Embryonic facial prominence (tissue), 1 donor: ENCODE results near the gene SMCR8.
A peak's percentile ranks its signal among the peaks of the same experiment; 100 is the strongest.
"Not testable (repeated sequence)": the region's sequence is repeated elsewhere in the genome, so short reads cannot be mapped to it uniquely, and the experiment has no call there.

ENCODE experiments used
- DNase-seq: peaks from one replicate; pipeline ENCODE4 v3.0.0-alpha.2; 2016; ENCODE audit errors: extremely low spot score

The SMCR8 gene

DNA sequence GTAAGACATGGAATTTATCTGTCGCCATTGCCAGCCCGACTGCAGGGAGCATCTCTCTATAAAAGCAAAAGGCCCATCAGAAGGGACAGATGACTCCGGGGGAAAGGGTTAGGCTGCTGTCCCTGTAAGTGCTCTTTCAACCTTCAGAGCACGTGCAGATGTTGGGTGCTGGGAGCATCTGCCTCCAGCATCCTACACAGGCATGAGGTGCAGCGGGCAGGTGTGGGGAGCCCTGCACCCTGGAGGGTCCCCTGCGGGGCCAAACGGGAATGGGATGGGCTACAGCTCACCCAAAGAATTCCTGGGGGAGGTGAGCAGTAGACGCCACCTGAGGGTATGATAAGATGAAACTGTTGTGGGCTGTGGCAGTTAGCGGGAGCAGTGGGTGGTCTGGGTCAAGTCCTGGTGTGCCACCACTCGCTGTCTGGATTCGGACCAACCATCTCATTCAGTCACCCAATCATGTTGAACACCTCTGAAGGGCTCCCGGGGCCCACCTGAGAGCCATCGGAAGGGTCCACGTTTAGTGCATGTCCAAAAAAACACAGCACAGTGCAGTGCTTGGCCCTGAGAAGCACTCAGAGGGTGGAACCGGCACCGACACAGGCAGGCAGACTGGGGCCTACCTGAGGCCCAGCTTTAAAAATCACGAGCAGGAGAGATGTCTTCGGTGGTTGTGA lies 3.8 kb downstream of the SMCR8 start:
- no peak for DNase-seq

GRCh38 chr17:18319604-18320256 lies 4.6 kb downstream of the SMCR8 start:
- DNase-seq = peak; percentile 18

GRCh38 chr17:18320301-18320700 lies 5.2 kb downstream of the SMCR8 start:
- no peak for DNase-seq

DNA sequence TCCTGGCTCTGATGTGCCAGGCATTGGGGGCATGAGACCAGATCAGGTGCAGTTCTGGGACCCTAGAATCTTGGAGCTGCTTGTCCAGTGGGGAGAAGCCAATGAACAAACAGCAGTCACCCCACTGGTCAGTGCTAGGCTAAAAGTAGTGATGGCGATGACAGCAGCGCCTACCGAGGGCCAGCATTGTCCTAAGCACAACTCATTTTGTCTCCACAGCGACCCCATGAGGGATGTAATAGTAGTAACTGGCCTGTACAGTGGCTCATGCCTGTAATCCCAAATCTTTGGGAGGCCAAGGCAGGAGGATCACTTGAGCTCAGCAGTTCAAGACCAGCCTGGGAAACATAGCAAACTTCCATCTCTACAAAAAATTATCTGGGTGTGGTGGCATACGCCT lies 6.2 kb downstream of the SMCR8 start:
- DNase-seq = no peak

- DNase-seq = no peak
Observed at GRCh38 chr17:18322522-18322921, 7.4 kb downstream of the SMCR8 start.

DNA sequence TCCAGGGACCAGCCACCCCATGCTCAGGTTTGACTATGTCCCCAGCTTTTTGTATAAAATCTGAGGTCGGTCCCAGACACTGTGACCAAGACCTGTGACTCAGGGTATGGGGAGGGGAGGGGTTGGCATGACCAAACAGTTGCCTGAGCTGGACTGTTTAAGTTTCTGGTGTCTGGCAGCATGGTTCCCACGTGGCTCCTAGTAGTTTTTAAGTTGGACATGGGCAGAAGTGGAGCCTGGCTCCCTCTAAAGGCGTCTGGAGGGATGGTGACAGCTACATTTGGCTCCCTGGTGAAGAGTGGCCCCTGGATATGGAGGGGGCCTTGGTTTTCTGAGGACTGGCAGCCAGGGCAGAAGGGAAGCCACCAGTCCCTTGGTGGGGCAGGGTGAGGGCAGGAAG lies 7.9 kb downstream of the SMCR8 start:
- no peak for DNase-seq

DNA sequence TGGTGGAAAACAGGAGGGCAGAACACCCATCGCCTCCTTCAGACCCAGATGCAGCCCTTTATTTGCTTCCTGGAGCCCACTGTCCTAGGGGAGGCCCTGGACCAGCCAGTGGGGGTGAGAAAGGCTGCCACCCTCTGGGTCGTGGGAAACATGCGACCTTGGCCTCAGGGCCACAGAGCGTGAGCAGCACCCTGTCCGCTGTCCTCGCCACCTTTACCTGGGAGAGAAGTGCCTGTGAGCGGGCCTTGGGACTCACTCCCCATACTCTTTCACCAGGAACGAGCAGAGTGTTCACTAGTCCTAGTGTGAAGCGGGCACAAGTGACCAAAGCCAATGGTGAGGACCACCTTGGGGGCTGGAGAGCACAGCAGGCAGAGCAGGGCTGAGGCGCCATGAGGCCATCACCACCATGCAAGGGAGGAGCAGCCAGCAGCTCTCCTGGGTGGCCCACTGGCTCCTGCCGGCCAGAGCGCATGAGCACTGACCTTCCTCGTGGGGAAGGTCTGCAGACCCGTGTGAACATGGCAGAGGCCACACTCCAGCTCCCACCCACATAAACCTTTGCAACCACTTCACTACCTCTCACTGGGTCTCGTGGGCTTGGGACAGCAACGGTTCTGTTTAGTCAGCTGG lies 8.5 kb downstream of the SMCR8 start:
- no peak for DNase-seq

GRCh38 chr17:18324140-18325050 lies 9.3 kb downstream of the SMCR8 start:
- DNase-seq = no peak

- DNase-seq = no peak
Observed at GRCh38 chr17:18326039-18326438, 10.9 kb downstream of the SMCR8 start.

- no peak for DNase-seq
Observed at GRCh38 chr17:18326572-18326971, 11.5 kb downstream of the SMCR8 start.

DNA sequence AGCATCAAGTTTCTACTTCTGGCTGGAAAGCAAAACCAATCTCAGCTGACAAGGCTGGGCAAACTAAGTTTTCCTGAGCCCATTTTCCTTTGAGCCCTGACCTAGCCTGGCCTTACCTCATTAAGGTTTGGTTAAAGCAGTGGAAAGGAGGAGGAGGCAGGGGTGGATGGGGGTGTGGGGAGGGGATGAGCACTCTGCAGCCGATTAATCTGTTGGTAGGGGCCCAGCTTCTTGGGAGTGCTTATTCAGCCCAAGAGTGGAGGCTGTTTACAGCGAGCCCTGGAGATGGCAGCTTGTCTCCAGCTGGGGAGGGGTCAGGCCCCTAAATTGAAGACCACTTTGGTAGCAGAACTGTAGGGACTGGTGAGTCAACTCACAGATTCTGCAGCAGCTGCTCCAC lies 12.0 kb downstream of the SMCR8 start:
- no peak for DNase-seq

GRCh38 chr17:18327556-18327955 lies 12.5 kb downstream of the SMCR8 start:
- DNase-seq = no peak

DNA sequence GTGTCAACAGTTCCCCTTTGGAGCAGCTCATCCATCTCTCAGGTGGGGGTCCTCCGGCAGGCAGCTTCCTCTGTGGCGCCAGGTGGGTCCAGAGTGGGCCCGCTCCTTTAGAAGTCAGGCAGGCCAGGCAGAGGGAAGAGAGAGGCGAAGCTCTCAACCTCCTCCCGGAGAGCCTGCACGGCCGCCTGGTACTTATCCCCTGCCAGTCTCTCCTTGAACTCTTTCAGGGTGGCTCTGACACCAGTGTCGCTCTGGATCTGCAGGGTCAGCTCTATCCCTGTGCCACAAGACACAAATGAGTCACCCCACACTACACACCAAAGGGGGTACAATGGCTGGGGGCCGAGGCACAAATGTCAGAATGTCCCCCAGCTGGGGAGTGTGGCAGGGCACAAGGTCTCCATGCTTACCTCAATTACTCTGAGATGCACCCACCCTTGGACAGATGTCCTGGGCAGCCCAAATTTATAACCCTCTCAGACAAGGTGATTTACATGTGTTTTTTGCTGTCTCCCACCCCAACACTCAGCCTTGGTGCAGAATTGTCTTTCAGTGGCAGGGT lies 13.6 kb downstream of the SMCR8 start:
- no peak for DNase-seq

GRCh38 chr17:18331879-18332278 lies 16.8 kb downstream of the SMCR8 start:
- DNase-seq = no peak

DNA sequence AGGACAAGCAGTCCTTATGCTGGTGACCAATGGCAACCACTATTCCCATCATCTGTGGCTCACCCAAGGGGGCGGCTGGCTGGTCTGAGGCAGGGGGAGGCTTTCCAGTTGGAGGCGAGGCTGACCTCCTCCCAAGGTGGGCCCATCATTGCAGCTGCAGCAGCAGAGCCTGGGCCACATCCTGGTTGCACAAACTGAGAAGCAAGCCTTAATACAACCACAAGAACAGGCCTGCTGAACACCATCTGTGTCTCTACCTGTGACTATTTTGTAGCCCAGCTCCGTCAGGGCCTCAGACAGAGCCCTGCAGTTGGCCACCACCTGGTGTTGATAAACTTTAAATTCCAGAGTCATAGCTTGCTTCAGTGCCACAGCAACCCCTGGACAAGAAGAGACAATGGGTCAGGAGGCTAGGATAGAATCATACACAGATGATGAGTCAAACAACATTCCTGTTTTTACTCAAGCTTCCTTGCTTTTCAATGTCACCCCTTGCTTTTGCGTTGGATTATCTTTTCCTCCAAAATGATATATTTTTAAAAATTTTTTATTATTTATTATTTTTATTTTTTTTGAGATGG lies 17.9 kb downstream of the SMCR8 start:
- DNase-seq = no peak

DNA sequence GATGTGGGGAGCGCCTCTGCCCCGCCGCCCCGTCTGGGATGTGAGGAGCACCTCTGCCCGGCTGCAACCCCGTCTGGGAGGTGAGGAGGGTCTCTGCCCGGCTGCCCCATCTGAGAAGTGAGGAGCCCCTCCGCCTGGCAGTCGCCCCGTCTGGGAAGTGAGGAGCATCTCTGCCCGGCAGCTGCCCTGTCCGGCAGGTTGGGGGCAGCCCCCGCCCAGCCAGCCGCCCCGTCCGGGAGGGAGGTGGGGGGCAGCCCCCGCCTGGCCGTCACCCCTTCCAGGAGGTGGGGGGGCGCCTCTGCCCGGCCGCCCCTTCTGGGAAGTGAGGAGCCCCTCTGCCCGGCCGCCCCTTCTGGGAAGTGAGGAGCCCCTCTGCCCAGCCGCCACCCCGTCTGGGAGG lies 23.1 kb downstream of the SMCR8 start:
- not testable (repeated sequence) for DNase-seq

GRCh38 chr17:18339933-18340332 lies 24.8 kb downstream of the SMCR8 start:
- no peak for DNase-seq

DNA sequence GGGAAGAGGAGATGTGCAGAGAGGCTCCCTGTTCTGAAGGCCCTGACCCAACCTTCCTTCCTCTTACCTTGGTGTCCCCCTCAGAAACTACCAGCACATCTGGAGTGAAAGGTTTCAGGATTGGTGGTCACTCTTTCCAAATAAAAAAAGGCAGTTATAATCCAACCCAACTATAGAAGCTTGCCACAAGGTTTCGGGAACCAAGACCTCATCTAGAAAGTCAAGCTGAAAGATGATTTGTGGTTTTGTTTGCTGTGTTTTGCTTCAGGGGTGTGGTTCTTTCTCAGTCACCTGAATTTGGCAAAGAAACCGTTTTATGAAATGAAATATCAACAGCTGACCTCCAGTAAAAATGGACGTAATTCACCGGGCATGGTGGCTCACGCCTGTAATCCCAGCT lies 28.9 kb downstream of the SMCR8 start:
- DNase-seq = no peak

DNA sequence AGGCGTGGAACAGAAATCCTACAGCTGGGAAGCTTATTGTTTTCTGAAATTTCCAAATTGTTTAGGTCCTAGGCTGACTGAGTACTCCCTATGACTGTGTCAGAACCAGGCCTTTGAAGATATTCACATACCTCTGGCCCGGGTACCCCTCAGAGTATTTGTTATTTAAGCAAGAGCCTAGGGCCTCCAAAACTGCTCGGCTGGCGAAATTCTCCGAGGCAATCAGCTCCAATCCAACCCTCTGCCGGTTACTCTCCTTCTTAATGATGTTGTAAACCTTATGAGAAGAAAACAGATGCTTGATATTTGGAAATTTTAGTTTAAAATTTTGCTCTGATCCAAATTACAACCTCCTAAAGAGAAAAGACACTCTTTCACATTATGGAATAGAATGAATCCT lies 38.4 kb downstream of the SMCR8 start:
- no peak for DNase-seq

GRCh38 chr17:18356624-18357023 lies 41.5 kb downstream of the SMCR8 start:
- no peak for DNase-seq

DNA sequence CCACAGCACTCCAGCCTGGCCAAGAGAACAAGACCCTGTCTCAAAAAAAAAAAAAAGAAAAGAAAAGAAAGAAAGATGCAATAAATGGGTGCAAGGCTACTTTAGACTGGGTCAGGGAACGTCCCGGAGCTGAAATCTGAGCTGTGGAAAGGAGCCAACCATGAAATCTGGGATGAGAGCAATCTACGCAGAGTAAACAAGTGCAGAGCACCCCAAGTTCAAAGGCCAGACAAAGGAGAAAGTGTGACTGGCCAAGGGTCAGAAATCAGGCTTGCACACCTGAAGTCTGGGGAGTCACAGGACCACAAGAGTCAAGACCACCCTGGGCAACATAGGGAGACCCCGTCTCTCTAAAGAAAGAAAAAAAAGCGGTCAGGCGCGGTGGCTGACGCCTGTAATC lies 45.4 kb downstream of the SMCR8 start:
- DNase-seq = no peak
